HG02588 (cell line): ENCODE measurements around the gene CFAP299.
A peak's percentile ranks its signal among the peaks of the same experiment; 100 is the strongest.

ENCODE experiments used
- ATAC-seq: cut with Tn5 transposase; IDR thresholded peaks from one replicate; pipeline ENCODE4 v1.9.1; 2021; ENCODE audit warnings: mild to moderate bottlenecking, moderate library complexity; ENCODE audit not compliant: unreplicated experiment

The CFAP299 gene

DNA sequence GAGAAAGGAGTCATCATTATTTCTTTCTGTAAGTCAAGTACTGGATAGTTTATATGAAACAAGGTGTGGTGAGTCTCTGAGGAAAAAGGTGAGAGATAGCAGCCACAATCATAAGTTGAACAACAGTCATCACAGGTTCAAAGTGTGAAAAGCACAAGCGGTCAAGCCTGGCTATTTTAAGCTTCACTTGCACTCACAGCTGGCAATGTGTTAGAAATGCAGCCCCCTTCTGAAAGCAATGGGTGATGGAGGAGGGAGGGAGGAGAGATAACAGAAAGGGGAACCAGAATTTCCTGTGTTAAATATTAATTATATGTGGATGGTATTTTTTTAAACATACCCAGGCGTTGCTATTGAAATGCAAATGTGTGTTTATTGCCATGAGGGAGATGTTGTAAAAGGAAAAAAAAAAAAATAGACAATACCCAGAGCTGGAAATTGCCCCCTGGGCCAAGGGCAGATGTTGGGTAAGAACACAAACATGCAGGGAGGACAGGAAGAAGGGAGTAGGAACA is 668.1 kb downstream of the CFAP299 start:
- peak; percentile 99 for ATAC-seq

DNA sequence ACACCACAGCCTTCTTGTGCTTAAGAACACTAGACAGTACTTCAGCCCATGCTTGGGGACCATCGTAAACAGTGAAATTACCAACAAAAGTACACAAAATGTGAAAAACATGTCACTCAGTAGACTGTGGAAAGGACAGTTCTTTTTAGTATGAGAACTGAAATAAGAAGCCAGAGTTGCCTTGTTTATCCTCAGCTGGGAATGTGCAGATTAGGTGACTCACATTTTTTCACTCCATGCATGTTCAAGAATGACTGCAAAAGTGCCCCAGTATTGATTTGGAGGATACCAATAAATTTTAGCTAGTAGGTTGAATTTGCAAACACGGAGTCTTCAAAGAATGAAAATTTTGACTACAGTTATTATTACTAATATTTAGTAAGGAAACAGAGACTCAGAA is 671.9 kb downstream of the CFAP299 start:
- ATAC-seq: no peak
